Medulla oblongata (tissue), 1 donor: ENCODE data around the gene WFDC12.

ENCODE experiments used
- DNase-seq: peaks from one replicate; pipeline ENCODE4 v3.0.0-alpha.2; 2015; ENCODE audit errors: extremely low spot score

The WFDC12 gene

DNA sequence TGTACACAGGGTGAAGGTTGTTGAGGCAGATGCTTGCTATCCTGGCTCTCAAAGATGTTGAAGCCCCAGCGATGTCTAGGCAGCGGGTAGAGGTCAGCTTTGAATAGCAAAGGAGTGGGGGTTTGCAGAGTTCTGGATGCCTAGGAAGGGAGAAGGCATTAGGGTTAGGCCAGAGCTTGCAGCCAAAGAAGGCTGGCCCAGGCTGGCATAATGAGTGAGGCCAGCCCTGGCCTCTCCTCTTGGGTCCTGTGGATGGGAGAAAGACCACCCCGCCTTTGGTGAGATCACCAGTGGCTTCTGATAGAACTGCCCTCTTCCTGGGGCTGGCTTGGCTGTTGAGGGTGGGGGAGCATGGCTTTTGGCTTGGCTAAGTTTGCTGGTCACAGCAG, 8.9 kb downstream of the WFDC12 start:
- DNase-seq, result no peak

DNA sequence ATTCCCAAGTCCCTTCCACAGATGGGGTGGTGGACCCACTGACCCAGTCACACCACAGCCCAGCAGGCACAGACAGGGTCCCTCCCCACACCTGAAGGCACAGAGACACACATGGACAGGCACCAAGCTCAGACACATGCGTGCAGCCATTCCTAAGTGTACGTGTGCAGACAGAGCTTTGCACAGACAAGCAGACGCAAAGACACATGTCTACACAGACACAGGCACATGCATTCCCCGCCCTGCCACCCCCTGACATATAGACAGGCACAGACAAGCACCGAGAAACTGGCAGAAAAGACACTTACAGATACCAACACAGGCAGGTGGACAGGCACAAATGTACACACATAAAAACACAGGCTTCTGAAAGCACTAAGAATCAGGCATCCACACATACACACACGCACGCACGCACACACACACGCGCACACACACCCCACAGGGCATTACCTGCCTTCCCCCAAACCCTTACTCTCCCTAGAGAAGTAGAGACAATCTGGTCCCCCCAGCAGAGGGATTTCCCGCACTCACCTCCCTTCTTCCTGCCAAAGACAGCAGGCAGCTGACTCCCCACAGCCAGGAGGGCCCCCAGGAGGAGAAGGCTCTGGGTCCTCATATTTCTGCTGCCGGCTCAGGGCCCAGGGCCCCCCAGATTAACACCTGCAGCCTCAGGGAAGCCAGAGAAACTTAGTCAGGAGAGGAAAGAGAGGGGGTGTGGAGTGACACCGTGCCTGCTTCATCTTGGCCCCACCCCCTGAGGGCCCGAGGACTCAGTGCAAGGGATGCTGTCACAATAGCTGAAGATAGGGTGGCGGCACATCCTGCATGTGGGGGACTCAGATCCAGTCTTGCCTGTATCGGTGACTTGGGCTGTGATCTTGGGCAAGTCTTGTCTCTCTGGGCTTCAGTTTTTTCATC, 9.5 kb downstream of the WFDC12 start, which contains the start of gene WFDC5:
Gene WFDC5 (minus strand): TSS at position 710 of the 921 bp plus-strand sequence. CDS start 91 bp downstream, at position 619.
- DNase-seq, result no peak

DNA sequence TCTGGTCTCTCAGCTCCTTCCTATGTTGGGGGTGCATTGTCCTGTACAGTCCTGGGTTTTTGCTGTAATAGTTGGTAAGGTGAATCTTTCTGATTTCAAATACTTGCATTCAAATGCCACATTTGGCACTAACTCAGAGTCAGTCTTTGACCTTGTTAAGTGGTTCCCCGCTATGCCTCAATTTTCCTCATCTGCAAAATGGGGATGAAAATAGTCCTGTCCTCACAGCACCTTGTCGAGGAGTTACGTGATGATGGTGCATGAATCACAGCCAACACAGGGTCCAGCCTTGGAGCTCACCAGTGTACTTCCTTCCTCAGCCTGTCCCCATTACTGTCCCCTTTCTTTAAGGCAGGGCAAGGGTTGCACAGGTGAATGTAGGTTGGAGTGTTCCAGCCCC, 10.4 kb downstream of the WFDC12 start:
- no peak for DNase-seq

DNA sequence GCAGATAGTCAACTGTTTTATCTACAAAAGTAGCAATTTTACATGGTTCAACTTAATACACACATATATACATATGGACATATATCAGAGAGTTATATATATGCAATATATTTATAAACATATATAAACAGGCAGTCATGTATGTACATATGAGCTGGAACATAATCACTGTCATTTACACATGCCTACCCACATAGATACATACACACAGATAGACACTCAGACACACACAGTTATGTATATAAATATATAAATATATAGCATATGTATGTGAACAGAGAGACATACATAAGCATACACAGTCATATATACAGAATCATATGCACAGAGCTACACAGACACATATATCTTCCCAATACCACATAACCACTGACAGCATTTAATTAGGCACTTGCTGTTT, 11.5 kb downstream of the WFDC12 start:
- DNase-seq, result no peak

DNA sequence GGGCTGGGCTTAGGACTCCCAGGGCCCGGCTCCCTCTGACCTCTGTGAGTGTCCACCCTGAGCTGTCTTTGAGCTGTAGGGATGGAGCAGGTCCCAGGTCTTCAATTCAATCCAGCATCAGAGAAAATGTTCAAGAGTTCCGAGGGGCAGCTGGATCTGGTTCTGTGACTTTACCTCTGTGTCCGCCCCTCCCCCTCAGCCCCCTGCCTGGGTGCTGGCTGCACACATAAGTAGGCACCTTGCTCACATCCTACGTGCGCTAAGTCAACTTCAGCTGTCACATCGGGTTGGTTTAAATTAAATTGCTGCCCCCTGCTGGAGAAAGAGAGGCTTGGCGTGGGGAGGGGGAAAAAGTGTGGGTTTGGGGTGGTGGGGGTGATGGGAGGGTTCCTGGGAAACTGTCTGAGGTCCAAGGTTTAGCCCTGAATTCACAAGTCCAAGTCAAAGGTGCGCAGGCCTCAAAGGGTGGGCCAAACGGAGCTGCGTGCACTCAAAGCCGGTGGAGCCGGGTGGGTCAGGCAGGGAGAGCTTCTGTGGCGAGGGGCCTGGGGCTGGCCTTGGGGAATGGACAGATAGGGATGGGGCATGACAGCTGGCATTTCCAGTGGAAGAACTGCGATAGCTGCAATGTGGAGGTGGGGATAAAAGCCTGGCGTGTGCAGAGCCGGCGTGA, 12.3 kb downstream of the WFDC12 start:
- DNase-seq, result peak; percentile 25

DNA sequence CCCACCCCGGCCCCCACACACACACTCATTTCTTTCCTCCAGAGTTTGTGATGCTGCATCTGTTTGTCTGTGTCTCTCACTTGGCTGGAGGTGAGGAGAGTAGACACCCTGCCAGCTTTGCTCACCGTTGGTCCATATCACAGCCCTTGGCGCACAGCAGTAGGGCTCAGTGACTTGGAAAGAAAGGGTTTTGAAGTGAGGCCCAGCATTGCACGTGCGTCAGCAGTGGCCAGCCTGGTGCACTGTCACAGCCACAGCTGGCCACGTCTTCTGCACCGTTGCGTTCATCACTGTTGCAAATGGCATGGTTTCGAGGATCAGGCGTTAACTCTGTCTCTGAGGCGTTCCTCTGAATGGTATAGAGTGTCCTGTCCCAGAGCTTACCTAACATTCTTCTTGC, 13.0 kb downstream of the WFDC12 start:
- DNase-seq, result no peak

DNA sequence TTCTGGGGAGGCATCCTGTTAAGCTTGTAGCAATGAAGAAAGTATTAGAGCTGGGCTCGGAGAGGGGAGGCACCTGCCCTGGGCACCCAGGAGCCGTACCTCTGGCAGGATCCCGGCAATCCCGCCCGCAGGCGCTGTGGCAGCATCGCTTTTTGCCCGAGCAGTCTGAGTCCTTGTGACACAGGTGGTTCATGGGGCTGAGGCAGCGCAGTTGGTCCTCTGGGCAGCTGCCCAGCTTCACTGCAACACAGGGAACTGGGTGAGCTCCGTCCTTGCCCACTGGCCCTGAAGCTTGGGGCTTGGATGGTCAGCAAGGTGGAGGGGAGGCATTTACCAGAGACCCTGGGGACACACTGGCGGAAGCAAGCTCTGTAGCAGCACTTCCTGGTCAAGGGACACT, 14.0 kb downstream of the WFDC12 start:
- DNase-seq, result no peak

DNA sequence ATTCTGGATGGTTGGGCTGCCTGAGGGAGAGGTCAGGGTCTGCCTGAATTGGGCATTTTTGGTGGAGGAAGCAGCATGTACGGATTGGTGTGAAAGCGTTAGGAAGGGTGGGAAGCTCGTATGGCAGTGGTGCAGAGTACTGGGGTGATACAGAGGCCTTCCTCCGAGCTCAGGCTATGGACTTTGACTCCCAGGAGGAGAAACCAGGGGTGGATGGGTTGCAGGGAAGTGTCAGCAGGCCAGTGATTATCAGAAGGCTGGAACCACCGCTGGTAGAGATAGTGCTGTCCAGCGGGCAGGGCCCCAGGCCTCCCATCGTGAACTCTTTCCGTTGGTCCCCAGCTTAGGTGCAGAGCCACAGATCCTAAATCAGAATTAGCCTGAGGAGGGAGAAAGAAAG, 14.6 kb downstream of the WFDC12 start:
- no peak for DNase-seq

DNA sequence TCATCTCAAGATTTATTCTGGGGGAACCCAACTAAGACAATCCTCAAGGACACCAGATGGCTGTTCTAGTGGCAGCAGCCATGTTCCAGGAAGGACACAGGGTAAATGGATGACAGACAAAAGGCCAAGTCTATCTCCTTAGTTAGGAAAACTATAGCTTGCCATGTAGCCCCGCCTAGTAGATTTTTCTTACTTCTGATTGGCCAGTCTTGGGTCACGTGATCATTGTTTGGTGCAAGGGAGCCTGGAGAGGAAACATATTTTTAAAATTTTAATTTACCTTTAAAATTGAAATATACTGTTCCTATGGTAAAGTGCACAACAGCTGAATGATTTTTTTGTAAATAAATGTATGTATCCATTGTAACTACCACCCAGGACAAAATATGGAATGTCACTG, 18.9 kb downstream of the WFDC12 start:
- DNase-seq, result no peak

DNA sequence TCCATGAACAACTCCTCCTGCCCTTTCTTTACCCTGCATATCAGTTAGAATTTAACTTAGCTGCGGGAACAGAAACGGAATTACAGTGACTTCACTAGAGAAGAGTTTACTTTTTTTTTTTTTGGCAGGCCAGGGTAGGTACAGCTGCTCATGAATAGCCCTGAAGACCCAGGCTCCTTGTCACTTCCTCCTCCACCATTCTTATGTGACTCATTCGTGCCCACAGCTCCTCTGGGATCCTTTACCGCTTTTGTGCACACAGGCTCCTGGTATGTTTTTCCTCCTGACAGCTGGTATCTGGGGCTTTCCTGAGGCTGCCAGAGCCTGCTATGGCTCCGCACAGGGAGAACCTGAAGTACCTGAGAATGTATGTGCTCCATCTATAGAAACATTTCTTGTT, 19.5 kb downstream of the WFDC12 start:
- no peak for DNase-seq

DNA sequence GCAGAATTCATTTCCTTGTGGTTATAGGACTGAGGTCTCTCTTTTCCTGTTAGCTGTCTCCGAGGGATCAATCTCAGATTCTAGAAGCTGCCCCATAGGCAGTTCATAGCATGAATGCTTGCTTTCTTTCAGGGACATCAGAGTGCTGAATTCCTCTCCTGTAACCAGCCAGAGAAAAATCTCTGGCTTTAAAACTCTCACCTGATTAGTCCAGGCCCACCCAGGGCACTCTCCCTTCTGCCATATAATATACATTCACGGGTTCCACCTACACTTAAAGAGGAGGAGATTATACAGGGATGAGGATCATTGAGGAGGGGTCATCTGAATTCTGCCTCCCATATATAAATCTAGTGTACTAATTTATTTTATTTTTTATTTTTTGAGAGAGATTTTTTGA, 21.2 kb downstream of the WFDC12 start:
- no peak for DNase-seq

DNA sequence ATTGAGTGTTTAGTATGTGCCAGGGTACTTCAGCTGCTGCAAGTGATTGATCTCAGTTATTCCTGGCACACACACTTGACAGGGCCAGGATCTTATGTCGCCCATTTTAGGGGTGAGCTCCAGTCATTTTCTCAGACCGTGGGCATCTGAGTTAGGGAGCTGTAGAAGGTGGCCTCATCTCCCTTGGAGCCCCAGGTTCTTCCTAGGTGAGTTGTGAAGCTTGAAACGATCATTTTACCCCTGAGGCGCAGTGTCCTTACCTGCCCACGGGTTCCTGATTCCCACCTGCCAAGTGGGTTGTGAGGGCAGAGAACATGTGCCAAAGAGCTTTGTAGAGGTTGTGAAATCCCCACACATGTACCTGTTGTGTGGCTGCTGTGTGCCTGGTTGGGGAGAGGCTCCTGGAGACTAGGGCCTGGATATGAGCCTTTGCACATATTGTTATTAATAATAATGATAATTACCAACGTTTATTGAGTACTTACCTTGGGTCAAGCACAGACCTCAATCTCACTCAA, 22.9 kb downstream of the WFDC12 start:
- no peak for DNase-seq

DNA sequence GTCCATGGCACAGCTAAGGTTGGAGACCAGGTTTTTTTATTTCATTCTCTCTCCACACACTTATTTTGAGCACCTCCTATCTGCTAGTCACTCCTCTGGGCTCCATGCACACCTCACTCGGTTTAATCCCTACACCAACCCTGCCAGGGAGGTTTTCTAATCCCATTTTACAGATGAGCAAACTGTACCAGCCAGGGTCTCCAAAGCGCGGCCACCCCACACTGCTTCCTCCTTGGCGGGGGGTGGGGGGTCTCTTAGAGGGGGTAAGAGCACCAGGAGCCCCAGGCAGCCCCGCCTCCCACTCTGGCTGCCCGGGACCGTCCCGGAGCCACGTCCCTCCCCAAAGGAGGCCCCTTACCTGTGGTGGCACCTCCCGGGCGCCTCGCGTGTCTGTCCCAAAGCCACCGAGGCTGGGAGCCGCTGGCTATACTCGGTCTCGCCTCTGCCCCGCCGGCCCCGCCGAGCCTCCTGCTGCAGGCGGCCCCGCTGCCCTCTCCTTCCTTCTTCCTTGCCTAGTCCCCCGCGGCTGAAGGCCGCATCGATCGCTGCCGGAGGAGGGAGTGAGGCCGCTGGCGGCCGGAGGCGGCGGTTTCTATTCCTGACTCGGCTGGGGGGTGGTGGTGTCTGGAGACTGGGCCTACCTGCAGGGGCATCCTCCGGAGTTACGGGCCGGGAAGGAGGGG, 23.6 kb downstream of the WFDC12 start, which contains the start of gene KCNS1:
Gene KCNS1 (minus strand): TSS at position 565 of the 683 bp plus-strand sequence. CDS start 1,891 bp downstream, outside the sequence.
- DNase-seq, result no peak

DNA sequence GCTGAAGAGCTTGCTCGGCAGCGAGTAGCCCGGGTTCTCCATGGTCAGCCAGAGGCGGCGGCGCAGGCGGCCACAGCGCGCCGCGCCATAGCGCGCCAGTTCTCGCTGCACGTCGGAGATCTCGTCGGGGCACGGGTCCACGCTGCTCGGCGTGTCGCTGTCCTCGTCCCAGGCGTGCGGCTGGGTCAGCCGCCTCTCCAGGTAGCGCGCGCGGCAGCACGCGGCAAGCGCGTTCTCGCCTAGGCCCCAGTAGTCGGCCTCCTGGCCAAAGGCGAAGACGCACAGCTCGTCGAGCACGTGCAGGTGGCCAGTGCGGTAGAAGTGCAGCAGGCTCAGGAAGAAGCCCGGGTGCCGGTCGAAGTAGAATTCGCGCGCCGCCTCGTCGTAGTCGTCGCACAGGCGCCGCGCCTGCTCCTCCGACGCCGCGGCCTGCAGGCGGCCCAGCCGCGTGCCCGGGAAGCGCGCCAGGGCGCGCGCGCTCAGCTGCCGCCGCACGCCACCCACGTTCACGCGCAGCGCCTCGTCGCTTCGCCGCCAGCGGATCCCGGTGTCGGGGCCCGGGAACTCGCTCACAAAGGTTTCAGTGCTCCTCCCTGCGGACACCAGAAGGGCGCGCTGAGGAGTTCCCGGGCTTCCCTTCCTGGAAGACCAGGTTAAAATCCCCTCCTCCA, 26.0 kb downstream of the WFDC12 start:
- no peak for DNase-seq

DNA sequence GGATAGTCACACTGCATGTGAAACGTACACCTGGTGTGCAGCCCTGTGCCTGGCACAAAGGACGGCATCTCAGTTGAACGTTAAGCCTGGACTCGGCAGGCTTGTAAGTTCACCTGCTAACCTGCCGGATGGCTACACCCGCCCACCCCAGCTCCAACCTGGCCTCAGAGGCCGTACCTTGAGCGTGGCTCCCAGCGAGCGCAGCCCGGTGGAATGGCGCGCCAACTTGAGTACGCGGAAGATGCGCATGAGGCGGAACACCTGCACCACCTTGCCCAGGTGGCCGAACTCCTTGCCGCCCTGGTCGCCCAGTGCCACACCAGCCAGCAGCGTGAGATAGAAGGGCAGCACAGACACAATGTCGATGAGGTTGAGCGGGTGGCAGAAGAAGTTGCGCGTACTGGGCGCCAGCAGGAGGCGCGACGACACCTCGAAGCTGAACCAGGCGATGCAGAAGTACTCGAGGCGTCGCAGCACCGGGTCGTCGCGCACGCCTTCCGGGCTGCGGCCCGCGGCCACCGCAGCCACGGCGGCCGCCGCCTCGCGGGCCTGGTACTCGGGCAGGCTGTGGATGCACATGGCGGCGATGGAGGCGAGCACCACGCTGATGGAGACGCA, 26.7 kb downstream of the WFDC12 start:
- DNase-seq, result peak; percentile 7

DNA sequence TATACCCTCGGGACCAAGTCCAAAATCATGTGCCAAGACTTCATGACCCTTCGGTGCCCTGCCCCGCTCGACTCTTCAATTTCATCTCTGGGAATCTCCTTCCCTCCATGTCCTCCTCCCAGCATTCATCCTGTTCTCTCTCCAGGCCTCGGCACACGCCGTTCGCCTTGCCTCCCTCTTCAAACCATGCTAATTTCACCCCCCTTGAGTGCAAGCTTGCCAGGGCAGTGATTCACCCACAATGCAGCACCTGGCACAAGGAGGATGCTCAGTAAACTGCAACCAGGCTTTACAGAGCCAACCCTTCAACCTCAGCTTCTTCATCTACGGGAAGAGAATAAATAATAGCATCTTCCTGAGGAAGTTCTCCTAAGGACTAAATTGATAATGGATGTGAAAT, 27.5 kb downstream of the WFDC12 start:
- DNase-seq, result no peak

DNA sequence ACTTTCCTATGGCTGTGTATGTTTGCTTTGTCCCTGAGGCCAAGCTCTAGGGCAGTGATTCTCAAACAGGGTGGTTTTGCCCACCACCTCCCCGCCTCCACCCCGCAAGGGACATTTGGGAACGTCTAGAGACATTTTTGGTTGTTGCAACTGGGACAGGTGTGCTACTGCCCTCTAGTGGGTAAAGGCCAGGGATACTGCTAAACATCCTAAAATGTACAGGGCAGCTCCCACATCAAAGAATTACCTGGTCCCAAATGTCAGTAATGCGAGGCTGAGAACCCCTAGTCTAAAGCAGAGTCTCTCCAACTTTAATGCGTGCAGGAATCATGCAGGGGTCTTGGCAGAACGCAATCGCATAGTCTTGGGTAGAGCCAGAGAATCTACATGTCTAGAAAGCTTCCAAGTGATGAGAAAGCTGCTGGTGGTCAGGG, 28.4 kb downstream of the WFDC12 start:
- DNase-seq, result peak; percentile 84

DNA sequence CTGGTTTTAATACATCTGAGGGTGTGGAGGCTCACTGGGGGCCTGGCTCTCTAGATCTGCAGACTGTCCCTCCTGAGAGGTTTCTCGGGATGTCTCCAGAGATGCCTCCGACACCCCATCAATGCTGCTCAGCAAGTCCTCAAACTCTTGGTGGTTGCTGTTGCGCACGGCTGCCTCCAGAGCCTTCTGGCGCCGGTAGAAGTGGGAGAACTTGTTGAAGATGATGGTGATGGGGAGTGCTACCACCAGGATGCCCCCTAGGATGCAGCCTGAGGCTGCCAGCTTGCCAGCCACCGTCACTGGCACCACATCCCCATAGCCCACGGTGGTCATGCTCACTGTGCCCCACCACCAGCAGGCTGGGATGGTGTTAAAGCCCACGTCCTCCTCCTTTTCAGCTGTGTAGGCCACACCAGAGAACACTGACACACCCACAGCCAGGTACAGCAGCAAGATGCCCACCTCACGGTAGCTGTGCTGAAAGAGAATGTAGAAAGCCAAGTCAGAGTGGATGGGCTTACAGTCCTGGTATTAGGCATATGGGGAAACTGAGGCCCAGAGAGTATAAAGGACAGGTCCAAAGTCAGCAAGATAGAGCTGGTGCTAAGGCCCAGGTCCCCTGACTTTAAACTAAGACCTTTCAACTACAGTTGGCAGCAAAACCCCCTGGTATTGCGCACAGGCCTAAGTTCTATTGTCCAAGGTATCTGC, 29.2 kb downstream of the WFDC12 start:
- DNase-seq, result no peak

DNA sequence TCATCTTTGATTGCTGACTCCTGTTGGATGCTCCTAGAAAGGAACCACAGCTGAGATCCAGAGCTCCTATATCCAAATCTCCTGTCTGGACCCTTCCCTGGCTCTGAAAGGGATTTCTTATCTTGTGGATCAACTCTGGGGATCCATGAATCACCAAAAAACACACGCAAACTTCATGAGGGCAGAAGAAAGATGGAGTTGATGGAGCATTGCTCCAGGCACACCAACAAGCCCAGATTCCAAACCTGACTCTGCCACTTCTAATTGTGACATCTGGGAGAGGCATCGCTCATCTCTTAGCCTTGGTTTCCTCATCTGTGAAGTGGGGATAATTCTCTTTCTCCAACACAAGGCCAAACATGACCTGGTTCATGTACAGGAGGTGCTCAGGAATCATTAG, 30.1 kb downstream of the WFDC12 start:
- no peak for DNase-seq

DNA sequence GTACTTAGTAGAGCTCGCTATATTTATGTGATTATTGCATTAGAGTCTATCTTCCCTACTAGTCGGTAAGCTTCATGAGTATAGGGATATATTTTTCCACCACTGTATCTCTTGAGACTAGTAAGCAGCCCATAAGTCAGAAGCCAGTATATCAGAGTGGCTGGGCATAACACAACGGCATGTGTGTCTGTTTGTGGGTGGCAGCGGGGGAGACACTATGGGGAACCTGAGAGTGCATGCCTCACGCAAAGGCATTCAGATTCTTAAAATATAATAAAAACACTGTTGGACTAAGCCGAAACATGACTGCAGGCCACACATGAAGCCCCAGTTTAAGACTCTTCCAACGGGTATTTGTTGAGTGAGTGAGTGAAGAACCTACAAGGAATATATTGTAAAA, 31.4 kb downstream of the WFDC12 start:
- DNase-seq, result no peak
